Measurements from ENCODE around the gene NKAPD1.

DNA sequence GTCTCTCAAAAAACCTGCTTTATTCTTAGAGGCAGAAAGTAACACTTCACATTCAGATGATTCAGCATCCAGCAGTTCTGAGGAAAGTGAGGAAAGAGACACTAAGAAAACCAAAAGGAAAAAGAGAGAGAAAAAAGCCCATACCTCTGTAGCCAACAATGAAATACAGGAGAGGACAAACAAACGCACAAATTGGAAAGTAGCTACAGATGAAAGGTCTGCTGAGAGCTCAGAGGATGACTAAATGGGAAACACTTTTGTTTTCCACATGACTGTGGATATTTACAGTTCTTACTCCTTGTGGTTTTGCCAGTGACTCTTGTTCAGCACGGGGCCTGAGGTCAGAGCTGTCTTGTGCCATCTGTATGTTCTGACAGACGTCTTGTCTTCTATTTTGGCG lies 8.6 kb downstream of the NKAPD1 start:
- TF ChIP-seq, protein P1, sequence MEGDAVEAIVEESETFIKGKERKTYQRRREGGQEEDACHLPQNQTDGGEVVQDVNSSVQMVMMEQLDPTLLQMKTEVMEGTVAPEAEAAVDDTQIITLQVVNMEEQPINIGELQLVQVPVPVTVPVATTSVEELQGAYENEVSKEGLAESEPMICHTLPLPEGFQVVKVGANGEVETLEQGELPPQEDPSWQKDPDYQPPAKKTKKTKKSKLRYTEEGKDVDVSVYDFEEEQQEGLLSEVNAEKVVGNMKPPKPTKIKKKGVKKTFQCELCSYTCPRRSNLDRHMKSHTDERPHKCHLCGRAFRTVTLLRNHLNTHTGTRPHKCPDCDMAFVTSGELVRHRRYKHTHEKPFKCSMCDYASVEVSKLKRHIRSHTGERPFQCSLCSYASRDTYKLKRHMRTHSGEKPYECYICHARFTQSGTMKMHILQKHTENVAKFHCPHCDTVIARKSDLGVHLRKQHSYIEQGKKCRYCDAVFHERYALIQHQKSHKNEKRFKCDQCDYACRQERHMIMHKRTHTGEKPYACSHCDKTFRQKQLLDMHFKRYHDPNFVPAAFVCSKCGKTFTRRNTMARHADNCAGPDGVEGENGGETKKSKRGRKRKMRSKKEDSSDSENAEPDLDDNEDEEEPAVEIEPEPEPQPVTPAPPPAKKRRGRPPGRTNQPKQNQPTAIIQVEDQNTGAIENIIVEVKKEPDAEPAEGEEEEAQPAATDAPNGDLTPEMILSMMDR (IDR thresholded peaks at IDR 0.05): no peak
- TF ChIP-seq POLR2A (IDR thresholded peaks at IDR 0.05): no peak
